PC-3 (cell line): ENCODE measurements around the gene MAP2. TPM values are rescaled to one million over a fixed set of nuclear protein-coding genes. Genes with fewer than 3 reads are reported as not detected.

Experiments used
- ATAC-seq: fragments of 200-7000 bp; cut with Tn5 transposase; 2 replicates; pipeline ENCODE4 v1.9.1; 2020; ENCODE audit warnings: mild to moderate bottlenecking, moderate library complexity
- BruUV-seq: library from RNA; stranded (reverse); fragments of 400-500 nt; replicated peaks from 2 replicates; lab custom pipeline; 2021; lab: Mats Ljungman, UMichigan
- CTCF ChIA-PET: fragments of 300-600 bp; sonication (Branson Sonifier 250); formaldehyde crosslinking; loops from one replicate; lab custom pipeline; 2022; ENCODE audit warnings: antibody characterized with exemption; lab: Charles Lee
- POLR2A ChIA-PET: fragments of 300-600 bp; sonication (Branson Sonifier 250); formaldehyde crosslinking; loops from one replicate; lab custom pipeline; 2022; ENCODE audit warnings: antibody characterized with exemption; ENCODE audit not compliant: unreplicated experiment; lab: Charles Lee
- DNase-seq: peaks from one replicate; pipeline ENCODE4 v3.0.0-alpha.2; 2015
- H2AFZ ChIP-seq: fragments of 300-600 bp; sonication (generic); 2 replicates; pipeline ENCODE4 v1.6.0; 2016; ENCODE audit warnings: antibody characterized with exemption, low read length
- H3F3A ChIP-seq: fragments of 300-600 bp; sonication (generic); one replicate; pipeline ENCODE4 v1.6.0; 2017; ENCODE audit warnings: antibody characterized with exemption, low read length, control low read depth, mild to moderate bottlenecking; ENCODE audit not compliant: unreplicated experiment
- H3K27ac ChIP-seq: fragments of 300-600 bp; sonication (generic); 2 replicates; pipeline ENCODE4 v1.5.1; 2016; ENCODE audit warnings: mild to moderate bottlenecking, low read length
- H3K27me3 ChIP-seq: fragments of 300-600 bp; sonication (generic); 2 replicates; pipeline ENCODE4 v1.6.1; 2016; ENCODE audit warnings: low read length, mixed read lengths
- H3K36me3 ChIP-seq: fragments of 300-600 bp; sonication (generic); 2 replicates; pipeline ENCODE4 v1.6.1; 2016; ENCODE audit warnings: low read depth, mixed run types, low read length, mixed read lengths
- H3K4me1 ChIP-seq: fragments of 300-600 bp; sonication (generic); 2 replicates; pipeline ENCODE4 v1.5.1; 2016; ENCODE audit warnings: low read length; ENCODE audit not compliant: insufficient read depth
- H3K4me2 ChIP-seq: fragments of 300-600 bp; sonication (generic); 2 replicates; pipeline ENCODE4 v1.6.0; 2016; ENCODE audit warnings: low read length
- H3K4me3 ChIP-seq: fragments of 300-600 bp; sonication (generic); 2 replicates; pipeline ENCODE4 v1.5.1; 2016; ENCODE audit warnings: mild to moderate bottlenecking, low read length, mixed read lengths
- H3K79me2 ChIP-seq: fragments of 300-600 bp; sonication (generic); 2 replicates; pipeline ENCODE4 v1.6.1; 2017; ENCODE audit warnings: low read length, mixed read lengths
- H3K9ac ChIP-seq: fragments of 300-600 bp; sonication (generic); 2 replicates; pipeline ENCODE4 v1.6.0; 2016; ENCODE audit warnings: mild to moderate bottlenecking, low read length
- H3K9me2 ChIP-seq: fragments of 300-600 bp; sonication (generic); replicated peaks from 2 replicates; pipeline ENCODE4 v1.6.1; 2016; ENCODE audit warnings: mixed run types, low read length, mixed read lengths
- H3K9me3 ChIP-seq: fragments of 300-600 bp; sonication (generic); 2 replicates; pipeline ENCODE4 v1.6.1; 2016; ENCODE audit warnings: low read length, mixed read lengths
- H4K20me1 ChIP-seq: fragments of 300-600 bp; sonication (generic); 2 replicates; pipeline ENCODE4 v1.6.1; 2016; ENCODE audit warnings: low read length, mixed read lengths
- EZH2 ChIP-seq: fragments of 300-600 bp; sonication (generic); IDR thresholded peaks from one replicate; pipeline ENCODE4 v1.6.1; 2017; ENCODE audit warnings: antibody characterized with exemption, mild to moderate bottlenecking, low read length; ENCODE audit not compliant: unreplicated experiment
- EZH2phosphoT487 ChIP-seq: fragments of 300-600 bp; sonication (generic); IDR thresholded peaks from 2 replicates; pipeline ENCODE4 v1.6.1; 2018; ENCODE audit warnings: mild to moderate bottlenecking, antibody characterized with exemption, low read length, borderline replicate concordance
- intact Hi-C: fragments of 100-400 bp; cut with micrococcal nuclease; formaldehyde crosslinking; loops from 2 replicates; pipeline ENCODE4 v1.9.0; 2023
- total RNA-seq: library from RNA; depleted of rRNA; stranded (reverse); fragments of >200 nt; gene quantifications from 2 replicates; pipeline ENCODE4 v1.2.3, GENCODE V29; 2014
- TF ChIP-seq, protein P1 (sequence below): fragments of 300-600 bp; sonication (generic); conservative IDR thresholded peaks from 2 replicates; pipeline ENCODE4 v1.5.1; 2017; ENCODE audit warnings: antibody characterized with exemption, low read depth, mild to moderate bottlenecking, low read length

The MAP2 gene
- total RNA-seq, 1 experiment from 2014 or later = 2.1 TPM

DNA sequence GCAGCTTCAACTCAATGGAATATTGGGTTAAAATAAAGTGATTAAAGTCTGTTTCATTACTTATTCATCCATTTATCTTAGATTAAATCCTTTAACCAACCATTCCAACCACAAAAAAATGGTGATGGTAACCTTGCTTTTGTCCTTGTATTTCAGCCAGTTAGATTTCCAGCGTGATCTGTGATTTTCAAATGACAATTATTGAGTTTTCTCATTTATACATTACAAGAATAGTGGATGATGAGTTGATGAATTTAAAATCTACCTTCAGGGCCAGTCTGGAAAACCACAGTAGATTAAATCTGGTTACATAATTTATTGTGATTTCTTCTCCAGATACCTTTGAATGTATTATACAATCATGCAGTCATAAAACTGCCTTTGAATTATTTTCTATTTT, 318.1 kb downstream of the MAP2 start:
- ATAC-seq (no peak), DNase-seq (no peak)
- H3K27me3 ChIP-seq = no peaks in the 10 kb centered on the region
- no peaks in the 10 kb centered on the region for H3K9me3 ChIP-seq
- H3K9ac ChIP-seq = no peak overlapping the region
- no peaks in the 10 kb centered on the region for H4K20me1 ChIP-seq
- no peaks in the 10 kb centered on the region for H3K4me1 ChIP-seq
- no peaks in the 10 kb centered on the region for H3F3A ChIP-seq
- no peaks in the 10 kb centered on the region for H3K36me3 ChIP-seq
- no peak overlapping the region for H3K27ac ChIP-seq
- TF ChIP-seq EZH2phosphoT487 = no peak
- TF ChIP-seq, protein P1, sequence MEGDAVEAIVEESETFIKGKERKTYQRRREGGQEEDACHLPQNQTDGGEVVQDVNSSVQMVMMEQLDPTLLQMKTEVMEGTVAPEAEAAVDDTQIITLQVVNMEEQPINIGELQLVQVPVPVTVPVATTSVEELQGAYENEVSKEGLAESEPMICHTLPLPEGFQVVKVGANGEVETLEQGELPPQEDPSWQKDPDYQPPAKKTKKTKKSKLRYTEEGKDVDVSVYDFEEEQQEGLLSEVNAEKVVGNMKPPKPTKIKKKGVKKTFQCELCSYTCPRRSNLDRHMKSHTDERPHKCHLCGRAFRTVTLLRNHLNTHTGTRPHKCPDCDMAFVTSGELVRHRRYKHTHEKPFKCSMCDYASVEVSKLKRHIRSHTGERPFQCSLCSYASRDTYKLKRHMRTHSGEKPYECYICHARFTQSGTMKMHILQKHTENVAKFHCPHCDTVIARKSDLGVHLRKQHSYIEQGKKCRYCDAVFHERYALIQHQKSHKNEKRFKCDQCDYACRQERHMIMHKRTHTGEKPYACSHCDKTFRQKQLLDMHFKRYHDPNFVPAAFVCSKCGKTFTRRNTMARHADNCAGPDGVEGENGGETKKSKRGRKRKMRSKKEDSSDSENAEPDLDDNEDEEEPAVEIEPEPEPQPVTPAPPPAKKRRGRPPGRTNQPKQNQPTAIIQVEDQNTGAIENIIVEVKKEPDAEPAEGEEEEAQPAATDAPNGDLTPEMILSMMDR = no peak
- no peak for TF ChIP-seq EZH2
- H2AFZ ChIP-seq = no peak overlapping the region
- H3K9me2 ChIP-seq = no peaks in the 10 kb centered on the region
- POLR2A ChIA-PET = no interaction called here
- H3K79me2 ChIP-seq = no peaks in the 10 kb centered on the region
- intact Hi-C loops = no loop called here
- no TSS peak for BruUV-seq
- H3K4me2 ChIP-seq = no peak overlapping the region
- CTCF ChIA-PET = no interaction called here
- no peak overlapping the region for H3K4me3 ChIP-seq

DNA sequence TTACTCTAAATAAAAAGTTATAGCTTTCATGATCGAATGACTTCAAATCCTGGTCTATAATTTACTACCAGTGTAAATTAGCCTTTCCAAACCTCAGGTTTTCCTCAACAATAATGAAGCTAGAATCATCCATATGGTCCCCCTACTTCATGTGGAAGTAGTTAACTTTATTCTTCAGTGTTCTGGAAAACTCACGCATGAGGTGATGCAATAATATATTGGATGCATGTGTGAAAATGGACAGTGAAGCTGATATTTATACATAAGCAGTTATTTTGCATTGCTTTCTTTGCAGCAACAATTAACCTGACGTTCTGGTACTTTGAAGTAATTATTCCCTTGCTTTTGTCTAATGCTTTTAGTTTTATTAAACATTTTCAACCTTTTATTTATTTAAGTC, 329.2 kb downstream of the MAP2 start:
- Histone ChIP-seq H3K27ac (no peak overlapping the region), H2AFZ (no peak overlapping the region), H3K36me3 (no peaks in the 10 kb centered on the region), H3F3A (no peaks in the 10 kb centered on the region), H3K79me2 (no peaks in the 10 kb centered on the region), H3K4me3 (no peak overlapping the region), H4K20me1 (no peaks in the 10 kb centered on the region), H3K27me3 (no peaks in the 10 kb centered on the region), H3K9ac (no peak overlapping the region), H3K9me2 (no peaks in the 10 kb centered on the region), H3K9me3 (no peaks in the 10 kb centered on the region), H3K4me1 (no peaks in the 10 kb centered on the region), H3K4me2 (no peak overlapping the region)
- BruUV-seq = no TSS peak
- intact Hi-C loops = no loop called here
- TF ChIP-seq EZH2 = no peak
- TF ChIP-seq, protein P1 = no peak
- no peak for TF ChIP-seq EZH2phosphoT487
- POLR2A ChIA-PET = no interaction called here
- ATAC-seq (no peak), DNase-seq (no peak)
- CTCF ChIA-PET = no interaction called here

DNA sequence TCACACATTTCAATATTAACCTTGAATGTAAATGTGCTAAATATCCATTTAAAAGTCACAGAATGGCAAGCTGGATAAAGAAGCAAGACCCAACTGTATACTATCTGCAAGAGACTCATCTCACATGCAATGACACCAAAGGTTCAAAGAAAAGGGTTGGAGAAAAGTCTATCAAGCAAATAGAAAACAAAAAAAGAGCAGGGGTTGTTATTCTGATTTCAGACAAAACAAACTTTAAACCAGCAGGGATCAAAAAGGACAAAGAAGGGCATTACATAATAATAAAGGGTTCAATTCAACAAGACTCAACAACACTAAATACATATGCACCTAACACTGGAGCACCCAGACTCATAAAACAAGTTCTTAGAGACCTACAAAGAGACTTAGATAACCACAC, 333.3 kb downstream of the MAP2 start:
- DNase-seq (no peak), ATAC-seq (no peak)
- no peak overlapping the region for H3K4me3 ChIP-seq
- no peaks in the 10 kb centered on the region for H3K27me3 ChIP-seq
- no peak overlapping the region for H3K27ac ChIP-seq
- intact Hi-C loops = no loop called here
- CTCF ChIA-PET = no interaction called here
- no peaks in the 10 kb centered on the region for H3K9me2 ChIP-seq
- no peaks in the 10 kb centered on the region for H3K4me1 ChIP-seq
- no peaks in the 10 kb centered on the region for H3K36me3 ChIP-seq
- no peak overlapping the region for H3K4me2 ChIP-seq
- no peak overlapping the region for H2AFZ ChIP-seq
- no peaks in the 10 kb centered on the region for H3K9me3 ChIP-seq
- no peaks in the 10 kb centered on the region for H3F3A ChIP-seq
- POLR2A ChIA-PET = no interaction called here
- no peaks in the 10 kb centered on the region for H3K79me2 ChIP-seq
- no TSS peak for BruUV-seq
- TF ChIP-seq, protein P1 = no peak
- TF ChIP-seq EZH2 = no peak
- TF ChIP-seq EZH2phosphoT487 = no peak
- H4K20me1 ChIP-seq = no peaks in the 10 kb centered on the region
- H3K9ac ChIP-seq = no peak overlapping the region
